K562 (cell line): ENCODE data around the gene LRRC74B. TPM values are rescaled to one million over a fixed set of nuclear protein-coding genes. Genes with fewer than 3 reads are reported as not detected.

Experiments
- BRF1 ChIP-seq: IDR thresholded peaks from 3 replicates; pipeline ENCODE4 v1.6.1; 2011; ENCODE audit warnings: borderline replicate concordance, mild to moderate bottlenecking; ENCODE audit not compliant: insufficient read length; ENCODE audit errors: extremely low read depth
- C11orf30 ChIP-seq: fragments of 450-650 bp; IDR thresholded peaks from 2 replicates; pipeline ENCODE4 v1.6.1; 2016; ENCODE audit warnings: low read depth, mild to moderate bottlenecking
- CHD2 ChIP-seq: IDR thresholded peaks from 2 replicates; pipeline ENCODE4 v1.6.1; 2011; ENCODE audit warnings: low read depth, low read length
- ELF4 ChIP-seq: fragments of 450-650 bp; formaldehyde crosslinking; IDR thresholded peaks from 2 replicates; pipeline ENCODE4 v1.4.0; 2022; ENCODE audit warnings: missing genetic modification characterization
- FOXA3 ChIP-seq, 2 experiments: fragments of 450-650 bp in 1 of 2; sonication (generic) in 1 of 2; formaldehyde crosslinking; IDR thresholded peaks in 1 of 2; conservative IDR thresholded peaks in 1 of 2; 2 replicates each; pipeline versions ENCODE4 v1.4.0 to v1.8.0; 2020 to 2022; ENCODE audit warnings: mild to moderate bottlenecking in 2 of 2, missing genetic modification reagents in 1 of 2
- HMGXB4 ChIP-seq: sonication (generic); formaldehyde crosslinking; IDR thresholded peaks from 2 replicates; pipeline ENCODE4 v1.8.1; 2023; ENCODE audit warnings: mild to moderate bottlenecking, missing genetic modification reagents
- MEF2D ChIP-seq: conservative IDR thresholded peaks from 2 replicates; pipeline ENCODE4 v1.6.1; 2016; ENCODE audit warnings: low read depth, missing genetic modification characterization, missing compliant biosample characterization
- MTA3 ChIP-seq: fragments of 450-650 bp; formaldehyde crosslinking; IDR thresholded peaks from 2 replicates; pipeline ENCODE4 v1.6.1; 2017; ENCODE audit warnings: mild to moderate bottlenecking, borderline replicate concordance
- PHF20 ChIP-seq: fragments of 450-650 bp; IDR thresholded peaks from 2 replicates; pipeline ENCODE4 v1.6.1; 2018; ENCODE audit not compliant: partially characterized antibody
- POLR2G ChIP-seq: fragments of 200-400 bp; formaldehyde crosslinking; IDR thresholded peaks from 2 replicates; pipeline ENCODE4 v1.6.1; 2017; ENCODE audit warnings: low read depth, mild to moderate bottlenecking, antibody characterized with exemption, low read length, moderate library complexity
- POLR3G ChIP-seq: IDR thresholded peaks from 2 replicates; pipeline ENCODE4 v1.6.1; 2011; ENCODE audit not compliant: insufficient read length, insufficient replicate concordance; ENCODE audit errors: extremely low read depth
- PTRF ChIP-seq: fragments of 450-650 bp; IDR thresholded peaks from 2 replicates; pipeline ENCODE4 v1.6.1; 2016; ENCODE audit warnings: mild to moderate bottlenecking, missing genetic modification characterization, missing compliant biosample characterization
- RAD21 ChIP-seq, 2 experiments: fragments of 250-450 bp in 1 of 2; fragments of 450-650 bp in 1 of 2; sonication (Bioruptor Pico) in 1 of 2; formaldehyde crosslinking in 1 of 2; IDR thresholded peaks in 1 of 2; conservative IDR thresholded peaks in 1 of 2; 2 replicates each; pipeline versions ENCODE4 v1.4.0 to v1.8.0; 2020 to 2022; ENCODE audit warnings: mild to moderate bottlenecking in 2 of 2, moderate library complexity in 1 of 2
- RBM14 ChIP-seq: fragments of 200-400 bp; formaldehyde crosslinking; IDR thresholded peaks from 2 replicates; pipeline ENCODE4 v1.6.1; 2018; ENCODE audit warnings: low read depth, mild to moderate bottlenecking, low read length, moderate library complexity, borderline replicate concordance; ENCODE audit not compliant: insufficient read depth
- SMARCE1 ChIP-seq: fragments of 450-650 bp; IDR thresholded peaks from 2 replicates; pipeline ENCODE4 v1.7.1; 2016; ENCODE audit warnings: mild to moderate bottlenecking
- SP2 ChIP-seq: IDR thresholded peaks from 2 replicates; pipeline ENCODE4 v1.6.1; 2011; ENCODE audit warnings: mild to moderate bottlenecking, low read depth, low read length, moderate library complexity; ENCODE audit not compliant: poor library complexity, severe bottlenecking; ENCODE audit errors: extremely low read depth
- STAT5B ChIP-seq: fragments of 250-450 bp; sonication (Bioruptor Pico); IDR thresholded peaks from 2 replicates; pipeline ENCODE4 v1.8.0; 2021; ENCODE audit warnings: mild to moderate bottlenecking, inconsistent platforms
- TAF9B ChIP-seq: fragments of 450-650 bp; IDR thresholded peaks from 2 replicates; pipeline ENCODE4 v1.6.1; 2018; ENCODE audit warnings: mild to moderate bottlenecking; ENCODE audit not compliant: partially characterized antibody
- TEAD1 ChIP-seq, 2 experiments: fragments of 450-650 bp in 1 of 2; sonication (generic) in 1 of 2; formaldehyde crosslinking; IDR thresholded peaks; 2 replicates each; pipeline versions ENCODE4 v1.4.0 to v1.8.0; 2020 to 2022; ENCODE audit warnings: mild to moderate bottlenecking in 2 of 2, missing genetic modification reagents in 1 of 2
- XRCC3 ChIP-seq: fragments of 450-650 bp; IDR thresholded peaks from 2 replicates; pipeline ENCODE4 v1.6.1; 2017; ENCODE audit warnings: mild to moderate bottlenecking, moderate library complexity
- ZFP91 ChIP-seq: sonication (generic); formaldehyde crosslinking; IDR thresholded peaks from 2 replicates; pipeline ENCODE4 v1.8.0; 2022; ENCODE audit warnings: mild to moderate bottlenecking, missing genetic modification reagents
- ZNF512 ChIP-seq: IDR thresholded peaks from 2 replicates; pipeline ENCODE4 v1.6.1; 2016; ENCODE audit warnings: missing genetic modification characterization, missing compliant biosample characterization
- ZNF668 ChIP-seq: fragments of 250-450 bp; sonication (Bioruptor Pico); IDR thresholded peaks from 2 replicates; pipeline ENCODE4 v1.8.0; 2022; ENCODE audit warnings: mild to moderate bottlenecking, inconsistent platforms
- ZSCAN29 ChIP-seq: fragments of 450-650 bp; IDR thresholded peaks from 2 replicates; pipeline ENCODE4 v1.6.1; 2017
- polyA plus RNA-seq, 8 experiments: library from polyadenylated mRNA; depleted of rRNA in 4 of 8; stranded (reverse) in 5 of 8; unstranded in 3 of 8; fragments of >200 nt; fragmentation: Nextera tagmentation in 2 of 8; fragmentation: Illumina TruSeq in 1 of 8; extraction: Ambion mirVana in 2 of 8; extraction: Trizol in 1 of 8; gene quantifications; 2 replicates each; pipeline versions ENCODE4 v1.2.1 to v1.2.3, GENCODE V29; 2011 to 2014; ENCODE audit warnings: inconsistent platforms in 1 of 8, missing spikeins in 1 of 8
- total RNA-seq, 7 experiments: library from RNA; depleted of rRNA in 6 of 7; stranded (reverse); fragments of >200 nt in 6 of 7; fragmentation: Illumina TruSeq in 2 of 7; extraction: Trizol in 2 of 7; gene quantifications; 2 replicates each; pipeline versions ENCODE4 v1.2.1 to v1.2.3, GENCODE V29; 2011 to 2021; ENCODE audit warnings: low replicate concordance in 1 of 7

LRRC74B gene
- total and polyA plus RNA-seq, 9 of the 15 experiments (the other 6 are each of a cell fraction or from before 2014, with no cell fraction given) = not detected

GRCh38 chr22:21001601-21002325 is 44.0 kb upstream of the LRRC74B start, which contains the start of gene THAP7 (continued):
- TF ChIP-seq RBM14 (no peak), PHF20 (no peak), SMARCE1 (no peak), SP2 (peak; percentile 93), TAF9B (no peak), POLR3G (no peak), RAD21 (CRISPR knock-in tag; conservative IDR thresholded peaks at IDR 0.05 in 1 of 2, IDR thresholded peaks at IDR 0.05 in 1 of 2) (peak; percentile 39 to 44; a peak in 2 of 4 replicates), ZNF668 (CRISPR knock-in tag) (no peak), MTA3 (no peak), HMGXB4 (CRISPR knock-in tag) (peak; percentile 99), TEAD1 (CRISPR knock-in tag; IDR thresholded peaks at IDR 0.05) (peak in 1 of 2 experiments; percentile 94; a peak in 1 of 4 replicates), CHD2 (peak; percentile 97), ELF4 (peak; percentile 88), BRF1 (no peak), XRCC3 (no peak), FOXA3 (CRISPR knock-in tag; conservative IDR thresholded peaks at IDR 0.05 in 1 of 2, IDR thresholded peaks at IDR 0.05 in 1 of 2) (peak in 1 of 2 experiments; percentile 3; a peak in 1 of 4 replicates), PTRF (tag) (no peak), ZFP91 (no peak), POLR2G (no peak), MEF2D (tag) (no peak), STAT5B (CRISPR knock-in tag) (no peak), C11orf30 (no peak), ZNF512 (tag) (no peak), ZSCAN29 (no peak)
